ENCODE data around the gene JARID2. TPM values are rescaled to one million over a fixed set of nuclear protein-coding genes. Genes with fewer than 3 reads are reported as not detected.
A peak's percentile ranks its signal among the peaks of the same experiment; 100 is the strongest.

Gene JARID2
- total and polyA plus RNA-seq, 10 of the 15 experiments (the other 5 are each of a cell fraction or from before 2014, with no cell fraction given) = 4.2 to 21.6 (median 11.7) TPM

DNA sequence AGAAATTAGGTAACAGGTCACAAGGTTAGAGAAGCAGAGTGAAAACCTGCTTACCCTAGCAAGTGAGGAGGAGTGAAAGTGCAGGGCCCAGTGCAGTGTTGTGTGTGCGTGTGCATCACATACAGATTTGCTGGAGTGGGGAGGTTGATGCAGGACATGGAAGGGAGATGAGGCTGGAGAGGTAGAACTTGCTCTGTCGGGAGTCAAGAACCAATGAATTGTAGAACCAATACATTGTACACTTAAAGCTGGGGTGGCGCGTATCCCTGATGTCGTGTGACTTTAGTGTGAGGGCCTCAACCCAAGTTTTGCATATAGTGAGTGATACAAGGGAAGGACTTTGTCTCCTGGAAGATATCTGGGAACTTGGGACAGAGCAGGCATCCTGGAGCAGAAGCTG is 48.6 kb downstream of the JARID2 start:
- H3K4me3 ChIP-seq = no peak overlapping the region
- H3K79me2 ChIP-seq (ENCODE audit: control insufficient read depth, insufficient read depth, low read length) = peaks cover 87% of the 10 kb centered on the region
- H3K4me1 ChIP-seq (ENCODE audit: control insufficient read depth, insufficient read depth, low read length) = peaks cover 50% of the 10 kb centered on the region
- no peak overlapping the region for H2AFZ ChIP-seq (ENCODE audit: control insufficient read depth, low read depth, low read length)
- SMC1A ChIA-PET (ENCODE audit: uncharacterized antibody, unreplicated experiment) = interaction anchor here (0.6 to 20.9 kb wide), 2 partner anchors 27 to 38 kb away, joined by 3 to 301 read pairs; no protein-coding TSS in a partner anchor
- CTCF ChIA-PET = interaction anchor here (0.5 to 1.1 kb wide), 2 partner anchors 30 to 40 kb away, joined by 3 read pairs; no protein-coding TSS in a partner anchor
- ATAC-seq (no peak), FAIRE-seq (no peak), DNase-seq (ENCODE audit: low read depth, low spot score) (no peak)
- RAD21 ChIA-PET (ENCODE audit: unreplicated experiment) = no interaction called here
- 95% methylated on average over 5 of the region's 5 CpGs for WGBS (ENCODE audit: insufficient coverage, insufficient replicate concordance, low lambda C conversion rate, missing lambda C conversion rate)
- H3K27me3 ChIP-seq (replicated peaks in 1 of 2; ENCODE audit: control insufficient read depth in 2 of 2, insufficient read depth in 2 of 2, low read length in 1 of 2) = no peaks in the 10 kb centered on the region
- no TSS peak for BruUV-seq (replicated peaks)
- no peak for TF ChIP-seq SPI1 (IDR thresholded peaks at IDR 0.05; ENCODE audit: borderline replicate concordance, insufficient read depth, low read depth, low read length)
- TF ChIP-seq, protein P1, sequence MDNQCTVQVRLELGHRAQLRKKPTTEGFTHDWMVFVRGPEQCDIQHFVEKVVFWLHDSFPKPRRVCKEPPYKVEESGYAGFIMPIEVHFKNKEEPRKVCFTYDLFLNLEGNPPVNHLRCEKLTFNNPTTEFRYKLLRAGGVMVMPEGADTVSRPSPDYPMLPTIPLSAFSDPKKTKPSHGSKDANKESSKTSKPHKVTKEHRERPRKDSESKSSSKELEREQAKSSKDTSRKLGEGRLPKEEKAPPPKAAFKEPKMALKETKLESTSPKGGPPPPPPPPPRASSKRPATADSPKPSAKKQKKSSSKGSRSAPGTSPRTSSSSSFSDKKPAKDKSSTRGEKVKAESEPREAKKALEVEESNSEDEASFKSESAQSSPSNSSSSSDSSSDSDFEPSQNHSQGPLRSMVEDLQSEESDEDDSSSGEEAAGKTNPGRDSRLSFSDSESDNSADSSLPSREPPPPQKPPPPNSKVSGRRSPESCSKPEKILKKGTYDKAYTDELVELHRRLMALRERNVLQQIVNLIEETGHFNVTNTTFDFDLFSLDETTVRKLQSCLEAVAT (IDR thresholded peaks at IDR 0.05) = peak; percentile 79
- no peak overlapping the region for H3K4me2 ChIP-seq (ENCODE audit: control insufficient read depth, insufficient read depth)
- intact Hi-C loops (cut with micrococcal nuclease; ENCODE audit: unreplicated experiment) (no loop called here), in situ Hi-C loops (cut with MboI) (no loop called here)
- no peak overlapping the region for H3K9ac ChIP-seq (ENCODE audit: control insufficient read depth, insufficient read depth, low read length)
- no peaks in the 10 kb centered on the region for H4K20me1 ChIP-seq (ENCODE audit: control insufficient read depth, insufficient read depth)
- POLR2A ChIA-PET = interaction anchor here (0.9 kb wide), 1 partner anchor 26 kb away, joined by 3 read pairs; no protein-coding TSS in a partner anchor
- no peaks in the 10 kb centered on the region; the same call in 2 of the 3 replicates for H3K9me3 ChIP-seq (replicated peaks; ENCODE audit: control insufficient read depth, insufficient read depth, low read length)
- H3K36me3 ChIP-seq (ENCODE audit: control insufficient read depth in 2 of 2, insufficient read depth in 2 of 2, low read length in 1 of 2) = peaks cover 1 to 3% of the 10 kb centered on the region in 2 experiments; a peak in 1 of 4 replicates
- H3K27ac ChIP-seq (ENCODE audit: control insufficient read depth, insufficient read depth) = no peak overlapping the region

DNA sequence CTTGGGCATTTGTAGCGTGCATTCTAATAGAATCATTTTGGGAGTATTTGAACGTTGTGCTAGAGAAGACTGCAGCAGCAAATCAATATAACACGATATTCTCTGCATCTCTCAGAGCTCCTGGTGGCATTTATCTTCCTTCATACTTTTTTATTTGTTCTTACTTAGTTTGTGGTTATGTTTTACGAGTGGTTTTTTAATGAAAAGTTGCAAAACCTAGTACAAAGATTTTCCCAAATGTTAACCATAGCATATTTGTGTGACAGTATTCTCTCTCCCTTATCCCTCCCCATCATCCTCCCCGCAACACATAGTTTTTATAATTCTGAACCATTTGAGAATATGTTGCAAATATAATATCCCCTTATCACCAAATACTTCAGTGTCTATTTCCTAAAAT is 50.4 kb downstream of the JARID2 start:
- SMC1A ChIA-PET (ENCODE audit: uncharacterized antibody, unreplicated experiment) = interaction anchor here (1.1 to 20.9 kb wide), 7 partner anchors 9 to 93 kb away, joined by 3 to 301 read pairs (median 4); no protein-coding TSS in a partner anchor
- H3K4me3 ChIP-seq = no peak overlapping the region
- no peaks in the 10 kb centered on the region for H3K27me3 ChIP-seq (replicated peaks in 1 of 2; ENCODE audit: control insufficient read depth in 2 of 2, insufficient read depth in 2 of 2, low read length in 1 of 2)
- CTCF ChIA-PET = interaction anchor here (1.1 kb wide), 1 partner anchor 18 kb away, joined by 4 read pairs; no protein-coding TSS in a partner anchor
- intact Hi-C loops (cut with micrococcal nuclease; ENCODE audit: unreplicated experiment) = no loop called here
- in situ Hi-C loops (cut with MboI) = no loop called here
- peak overlapping the region; percentile 57; the same call in 1 of the 2 replicates for H3K27ac ChIP-seq (ENCODE audit: control insufficient read depth, insufficient read depth)
- ATAC-seq = no peak
- peaks cover 65% of the 10 kb centered on the region for H3K4me1 ChIP-seq (ENCODE audit: control insufficient read depth, insufficient read depth, low read length)
- H3K4me2 ChIP-seq (ENCODE audit: control insufficient read depth, insufficient read depth) = peak overlapping the region; percentile 86
- RAD21 ChIA-PET (ENCODE audit: unreplicated experiment) = interaction anchor here (1.0 to 5.8 kb wide), 2 partner anchors 8 to 10 kb away, joined by 3 to 32 read pairs; no protein-coding TSS in a partner anchor
- WGBS (ENCODE audit: insufficient coverage, insufficient replicate concordance, low lambda C conversion rate, missing lambda C conversion rate) = 71% methylated on average over 5 of the region's 5 CpGs
- POLR2A ChIA-PET = interaction anchor here (1.1 kb wide), 1 partner anchor 44 kb away, joined by 4 read pairs; no protein-coding TSS in a partner anchor
- H3K79me2 ChIP-seq (ENCODE audit: control insufficient read depth, insufficient read depth, low read length) = peaks cover 91% of the 10 kb centered on the region
- no peaks in the 10 kb centered on the region for H3K9me3 ChIP-seq (replicated peaks; ENCODE audit: control insufficient read depth, insufficient read depth, low read length)
- BruUV-seq (replicated peaks) = no TSS peak
- H3K36me3 ChIP-seq (ENCODE audit: control insufficient read depth in 2 of 2, insufficient read depth in 2 of 2, low read length in 1 of 2) = 0 out of 4 replicates have a peak, but pooled peaks cover 1 to 3% of the 10 kb centered on the region in 2 experiments
- H3K9ac ChIP-seq (ENCODE audit: control insufficient read depth, insufficient read depth, low read length) = peak overlapping the region; percentile 25; the same call in 1 of the 2 replicates
- FAIRE-seq = no peak
- no peaks in the 10 kb centered on the region for H4K20me1 ChIP-seq (ENCODE audit: control insufficient read depth, insufficient read depth)
- DNase-seq (ENCODE audit: low read depth, low spot score) = no peak
- H2AFZ ChIP-seq (ENCODE audit: control insufficient read depth, low read depth, low read length) = no peak overlapping the region
- TF ChIP-seq, protein P2, sequence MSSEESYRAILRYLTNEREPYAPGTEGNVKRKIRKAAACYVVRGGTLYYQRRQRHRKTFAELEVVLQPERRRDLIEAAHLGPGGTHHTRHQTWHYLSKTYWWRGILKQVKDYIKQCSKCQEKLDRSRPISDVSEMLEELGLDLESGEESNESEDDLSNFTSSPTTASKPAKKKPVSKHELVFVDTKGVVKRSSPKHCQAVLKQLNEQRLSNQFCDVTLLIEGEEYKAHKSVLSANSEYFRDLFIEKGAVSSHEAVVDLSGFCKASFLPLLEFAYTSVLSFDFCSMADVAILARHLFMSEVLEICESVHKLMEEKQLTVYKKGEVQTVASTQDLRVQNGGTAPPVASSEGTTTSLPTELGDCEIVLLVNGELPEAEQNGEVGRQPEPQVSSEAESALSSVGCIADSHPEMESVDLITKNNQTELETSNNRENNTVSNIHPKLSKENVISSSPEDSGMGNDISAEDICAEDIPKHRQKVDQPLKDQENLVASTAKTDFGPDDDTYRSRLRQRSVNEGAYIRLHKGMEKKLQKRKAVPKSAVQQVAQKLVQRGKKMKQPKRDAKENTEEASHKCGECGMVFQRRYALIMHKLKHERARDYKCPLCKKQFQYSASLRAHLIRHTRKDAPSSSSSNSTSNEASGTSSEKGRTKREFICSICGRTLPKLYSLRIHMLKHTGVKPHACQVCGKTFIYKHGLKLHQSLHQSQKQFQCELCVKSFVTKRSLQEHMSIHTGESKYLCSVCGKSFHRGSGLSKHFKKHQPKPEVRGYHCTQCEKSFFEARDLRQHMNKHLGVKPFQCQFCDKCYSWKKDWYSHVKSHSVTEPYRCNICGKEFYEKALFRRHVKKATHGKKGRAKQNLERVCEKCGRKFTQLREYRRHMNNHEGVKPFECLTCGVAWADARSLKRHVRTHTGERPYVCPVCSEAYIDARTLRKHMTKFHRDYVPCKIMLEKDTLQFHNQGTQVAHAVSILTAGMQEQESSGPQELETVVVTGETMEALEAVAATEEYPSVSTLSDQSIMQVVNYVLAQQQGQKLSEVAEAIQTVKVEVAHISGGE (CRISPR knock-in tag; IDR thresholded peaks at IDR 0.05) = no peak
- TF ChIP-seq, protein P3, sequence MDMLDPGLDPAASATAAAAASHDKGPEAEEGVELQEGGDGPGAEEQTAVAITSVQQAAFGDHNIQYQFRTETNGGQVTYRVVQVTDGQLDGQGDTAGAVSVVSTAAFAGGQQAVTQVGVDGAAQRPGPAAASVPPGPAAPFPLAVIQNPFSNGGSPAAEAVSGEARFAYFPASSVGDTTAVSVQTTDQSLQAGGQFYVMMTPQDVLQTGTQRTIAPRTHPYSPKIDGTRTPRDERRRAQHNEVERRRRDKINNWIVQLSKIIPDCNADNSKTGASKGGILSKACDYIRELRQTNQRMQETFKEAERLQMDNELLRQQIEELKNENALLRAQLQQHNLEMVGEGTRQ (IDR thresholded peaks at IDR 0.05; ENCODE audit: borderline replicate concordance, low read depth, low read length) = no peak
